SK-N-SH (cell line): ENCODE measurements around the gene PPT2.

Experiments used
- GABPA ChIP-seq: IDR thresholded peaks from 2 replicates; pipeline ENCODE4 v1.4.0; 2012; ENCODE audit warnings: low read depth, mild to moderate bottlenecking
- RAD21 ChIP-seq: IDR thresholded peaks from 2 replicates; pipeline ENCODE4 v1.6.1; 2012; ENCODE audit warnings: mild to moderate bottlenecking, low read length
- RXRA ChIP-seq: IDR thresholded peaks from 2 replicates; pipeline ENCODE4 v1.4.0; 2012; ENCODE audit warnings: low read depth, mild to moderate bottlenecking, borderline replicate concordance
- TCF12 ChIP-seq: IDR thresholded peaks from 2 replicates; pipeline ENCODE4 v1.4.0; 2012
- TEAD4 ChIP-seq: IDR thresholded peaks from 2 replicates; pipeline ENCODE4 v1.4.0; 2012; ENCODE audit warnings: mild to moderate bottlenecking, borderline replicate concordance; ENCODE audit not compliant: insufficient read depth
- TF ChIP-seq, protein P1 (sequence below): fragments of 200-600 bp; sonication (generic); IDR thresholded peaks from 2 replicates; pipeline ENCODE4 v1.6.1; 2017; ENCODE audit warnings: antibody characterized with exemption, mild to moderate bottlenecking, moderate library complexity
- TF ChIP-seq, protein P2 (sequence below): IDR thresholded peaks from 2 replicates; pipeline ENCODE4; 2012
- TF ChIP-seq, protein P3 (sequence below): IDR thresholded peaks from 2 replicates; pipeline ENCODE4 v1.4.0; 2012; ENCODE audit warnings: low read depth
- TF ChIP-seq, protein P4 (sequence below): fragments of 150-350 bp; IDR thresholded peaks from 2 replicates; pipeline ENCODE4 v1.6.1; 2016; ENCODE audit warnings: mild to moderate bottlenecking, low read depth, low read length
- TF ChIP-seq, protein P5 (sequence below): IDR thresholded peaks from 2 replicates; pipeline ENCODE4 v1.6.1; 2012; ENCODE audit warnings: mild to moderate bottlenecking, low read depth, low read length, moderate library complexity
- TF ChIP-seq, protein P6 (sequence below): fragments of 150-350 bp; IDR thresholded peaks from 2 replicates; pipeline ENCODE4 v1.6.1; 2017; ENCODE audit warnings: antibody characterized with exemption, low read length, low read depth, borderline replicate concordance

DNA sequence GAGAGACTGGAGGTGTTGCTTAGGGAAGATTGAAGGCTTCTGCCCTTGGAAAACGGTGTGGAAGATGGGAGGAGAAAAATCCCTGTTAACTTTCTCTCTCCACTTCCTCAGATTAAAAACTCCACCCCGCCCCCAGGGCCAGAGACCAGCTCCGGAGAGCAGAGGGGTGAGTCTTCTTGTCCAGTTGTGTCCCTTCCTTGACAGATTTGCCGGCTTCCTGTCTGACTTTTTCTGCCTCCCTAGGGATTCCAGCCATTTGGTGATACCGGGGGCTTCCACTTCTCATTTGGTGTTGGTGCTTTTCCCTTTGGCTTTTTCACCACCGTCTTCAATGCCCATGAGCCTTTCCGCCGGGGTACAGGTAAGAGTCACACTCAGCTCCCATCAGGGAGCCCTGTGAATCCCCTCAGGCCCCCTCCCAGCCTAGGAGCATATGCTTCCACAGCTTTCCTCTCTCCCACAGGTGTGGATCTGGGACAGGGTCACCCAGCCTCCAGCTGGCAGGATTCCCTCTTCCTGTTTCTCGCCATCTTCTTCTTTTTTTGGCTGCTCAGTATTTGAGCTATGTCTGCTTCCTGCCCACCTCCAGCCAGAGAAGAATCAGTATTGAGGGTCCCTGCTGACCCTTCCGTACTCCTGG is 25.9 kb downstream of the PPT2 start:
- TF ChIP-seq, protein P1, sequence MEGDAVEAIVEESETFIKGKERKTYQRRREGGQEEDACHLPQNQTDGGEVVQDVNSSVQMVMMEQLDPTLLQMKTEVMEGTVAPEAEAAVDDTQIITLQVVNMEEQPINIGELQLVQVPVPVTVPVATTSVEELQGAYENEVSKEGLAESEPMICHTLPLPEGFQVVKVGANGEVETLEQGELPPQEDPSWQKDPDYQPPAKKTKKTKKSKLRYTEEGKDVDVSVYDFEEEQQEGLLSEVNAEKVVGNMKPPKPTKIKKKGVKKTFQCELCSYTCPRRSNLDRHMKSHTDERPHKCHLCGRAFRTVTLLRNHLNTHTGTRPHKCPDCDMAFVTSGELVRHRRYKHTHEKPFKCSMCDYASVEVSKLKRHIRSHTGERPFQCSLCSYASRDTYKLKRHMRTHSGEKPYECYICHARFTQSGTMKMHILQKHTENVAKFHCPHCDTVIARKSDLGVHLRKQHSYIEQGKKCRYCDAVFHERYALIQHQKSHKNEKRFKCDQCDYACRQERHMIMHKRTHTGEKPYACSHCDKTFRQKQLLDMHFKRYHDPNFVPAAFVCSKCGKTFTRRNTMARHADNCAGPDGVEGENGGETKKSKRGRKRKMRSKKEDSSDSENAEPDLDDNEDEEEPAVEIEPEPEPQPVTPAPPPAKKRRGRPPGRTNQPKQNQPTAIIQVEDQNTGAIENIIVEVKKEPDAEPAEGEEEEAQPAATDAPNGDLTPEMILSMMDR, result no peak
- TF ChIP-seq, protein P2, sequence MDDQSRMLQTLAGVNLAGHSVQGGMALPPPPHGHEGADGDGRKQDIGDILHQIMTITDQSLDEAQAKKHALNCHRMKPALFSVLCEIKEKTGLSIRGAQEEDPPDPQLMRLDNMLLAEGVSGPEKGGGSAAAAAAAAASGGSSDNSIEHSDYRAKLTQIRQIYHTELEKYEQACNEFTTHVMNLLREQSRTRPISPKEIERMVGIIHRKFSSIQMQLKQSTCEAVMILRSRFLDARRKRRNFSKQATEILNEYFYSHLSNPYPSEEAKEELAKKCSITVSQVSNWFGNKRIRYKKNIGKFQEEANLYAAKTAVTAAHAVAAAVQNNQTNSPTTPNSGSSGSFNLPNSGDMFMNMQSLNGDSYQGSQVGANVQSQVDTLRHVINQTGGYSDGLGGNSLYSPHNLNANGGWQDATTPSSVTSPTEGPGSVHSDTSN, result no peak
- TF ChIP-seq, protein P3, sequence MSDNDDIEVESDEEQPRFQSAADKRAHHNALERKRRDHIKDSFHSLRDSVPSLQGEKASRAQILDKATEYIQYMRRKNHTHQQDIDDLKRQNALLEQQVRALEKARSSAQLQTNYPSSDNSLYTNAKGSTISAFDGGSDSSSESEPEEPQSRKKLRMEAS, result no peak
- TF ChIP-seq TCF12, result no peak
- TF ChIP-seq, protein P4, sequence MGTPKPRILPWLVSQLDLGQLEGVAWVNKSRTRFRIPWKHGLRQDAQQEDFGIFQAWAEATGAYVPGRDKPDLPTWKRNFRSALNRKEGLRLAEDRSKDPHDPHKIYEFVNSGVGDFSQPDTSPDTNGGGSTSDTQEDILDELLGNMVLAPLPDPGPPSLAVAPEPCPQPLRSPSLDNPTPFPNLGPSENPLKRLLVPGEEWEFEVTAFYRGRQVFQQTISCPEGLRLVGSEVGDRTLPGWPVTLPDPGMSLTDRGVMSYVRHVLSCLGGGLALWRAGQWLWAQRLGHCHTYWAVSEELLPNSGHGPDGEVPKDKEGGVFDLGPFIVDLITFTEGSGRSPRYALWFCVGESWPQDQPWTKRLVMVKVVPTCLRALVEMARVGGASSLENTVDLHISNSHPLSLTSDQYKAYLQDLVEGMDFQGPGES, result no peak
- TF ChIP-seq RXRA, result no peak
- TF ChIP-seq GABPA, result no peak
- TF ChIP-seq, protein P5, sequence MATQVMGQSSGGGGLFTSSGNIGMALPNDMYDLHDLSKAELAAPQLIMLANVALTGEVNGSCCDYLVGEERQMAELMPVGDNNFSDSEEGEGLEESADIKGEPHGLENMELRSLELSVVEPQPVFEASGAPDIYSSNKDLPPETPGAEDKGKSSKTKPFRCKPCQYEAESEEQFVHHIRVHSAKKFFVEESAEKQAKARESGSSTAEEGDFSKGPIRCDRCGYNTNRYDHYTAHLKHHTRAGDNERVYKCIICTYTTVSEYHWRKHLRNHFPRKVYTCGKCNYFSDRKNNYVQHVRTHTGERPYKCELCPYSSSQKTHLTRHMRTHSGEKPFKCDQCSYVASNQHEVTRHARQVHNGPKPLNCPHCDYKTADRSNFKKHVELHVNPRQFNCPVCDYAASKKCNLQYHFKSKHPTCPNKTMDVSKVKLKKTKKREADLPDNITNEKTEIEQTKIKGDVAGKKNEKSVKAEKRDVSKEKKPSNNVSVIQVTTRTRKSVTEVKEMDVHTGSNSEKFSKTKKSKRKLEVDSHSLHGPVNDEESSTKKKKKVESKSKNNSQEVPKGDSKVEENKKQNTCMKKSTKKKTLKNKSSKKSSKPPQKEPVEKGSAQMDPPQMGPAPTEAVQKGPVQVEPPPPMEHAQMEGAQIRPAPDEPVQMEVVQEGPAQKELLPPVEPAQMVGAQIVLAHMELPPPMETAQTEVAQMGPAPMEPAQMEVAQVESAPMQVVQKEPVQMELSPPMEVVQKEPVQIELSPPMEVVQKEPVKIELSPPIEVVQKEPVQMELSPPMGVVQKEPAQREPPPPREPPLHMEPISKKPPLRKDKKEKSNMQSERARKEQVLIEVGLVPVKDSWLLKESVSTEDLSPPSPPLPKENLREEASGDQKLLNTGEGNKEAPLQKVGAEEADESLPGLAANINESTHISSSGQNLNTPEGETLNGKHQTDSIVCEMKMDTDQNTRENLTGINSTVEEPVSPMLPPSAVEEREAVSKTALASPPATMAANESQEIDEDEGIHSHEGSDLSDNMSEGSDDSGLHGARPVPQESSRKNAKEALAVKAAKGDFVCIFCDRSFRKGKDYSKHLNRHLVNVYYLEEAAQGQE, result no peak
- TF ChIP-seq RAD21, result no peak
- no peak for TF ChIP-seq TEAD4
- TF ChIP-seq, protein P6, sequence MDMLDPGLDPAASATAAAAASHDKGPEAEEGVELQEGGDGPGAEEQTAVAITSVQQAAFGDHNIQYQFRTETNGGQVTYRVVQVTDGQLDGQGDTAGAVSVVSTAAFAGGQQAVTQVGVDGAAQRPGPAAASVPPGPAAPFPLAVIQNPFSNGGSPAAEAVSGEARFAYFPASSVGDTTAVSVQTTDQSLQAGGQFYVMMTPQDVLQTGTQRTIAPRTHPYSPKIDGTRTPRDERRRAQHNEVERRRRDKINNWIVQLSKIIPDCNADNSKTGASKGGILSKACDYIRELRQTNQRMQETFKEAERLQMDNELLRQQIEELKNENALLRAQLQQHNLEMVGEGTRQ, result no peak
